OCI-LY1 (cell line): Measurements from ENCODE around the gene SLC6A8.

Experiments used
- H2AFZ ChIP-seq: fragments of 200-600 bp; sonication (generic), shearing (Covaris generic); 2 replicates; pipeline ENCODE4 v1.6.0; 2014; ENCODE audit warnings: antibody characterized with exemption, mild to moderate bottlenecking, low read length
- H3F3A ChIP-seq: fragments of 200-600 bp; sonication (generic), shearing (Covaris generic); 2 replicates; pipeline ENCODE4 v1.6.0; 2014; ENCODE audit warnings: mild to moderate bottlenecking, antibody characterized with exemption, low read length, moderate library complexity; ENCODE audit not compliant: insufficient read depth
- H3K27ac ChIP-seq: fragments of 200-600 bp; sonication (generic); 2 replicates; pipeline ENCODE4 v1.5.1; 2014; ENCODE audit warnings: low read length, mixed run types, mild to moderate bottlenecking, low read depth; ENCODE audit not compliant: poor library complexity, severe bottlenecking
- H3K27me3 ChIP-seq: fragments of 200-600 bp; sonication (generic); 2 replicates; pipeline ENCODE4 v1.6.0; 2014; ENCODE audit warnings: antibody characterized with exemption, mild to moderate bottlenecking, low read length, moderate library complexity; ENCODE audit not compliant: insufficient read depth
- H3K36me3 ChIP-seq: fragments of 200-600 bp; sonication (generic); 2 replicates; pipeline ENCODE4 v1.6.1; 2014; ENCODE audit warnings: mild to moderate bottlenecking, antibody characterized with exemption, low read length, moderate library complexity, mixed read lengths; ENCODE audit not compliant: insufficient read depth
- H3K4me1 ChIP-seq: fragments of 200-600 bp; sonication (generic); 2 replicates; pipeline ENCODE4 v1.5.1; 2014; ENCODE audit warnings: mild to moderate bottlenecking, low read length, moderate library complexity; ENCODE audit not compliant: insufficient read depth, severe bottlenecking
- H3K4me2 ChIP-seq: fragments of 200-600 bp; sonication (generic), shearing (Covaris generic); 2 replicates; pipeline ENCODE4 v1.6.1; 2014; ENCODE audit warnings: low read length
- H3K4me3 ChIP-seq: fragments of 200-600 bp; sonication (generic); 2 replicates; pipeline ENCODE4 v1.5.1; 2014; ENCODE audit warnings: low read length, low read depth, mild to moderate bottlenecking, mixed read lengths; ENCODE audit not compliant: poor library complexity, severe bottlenecking
- H3K79me2 ChIP-seq: fragments of 200-600 bp; shearing (Covaris generic); 2 replicates; pipeline ENCODE4 v1.6.1; 2016; ENCODE audit warnings: mixed run types, low read length, mixed read lengths; ENCODE audit not compliant: insufficient read depth
- H3K9ac ChIP-seq: fragments of 200-600 bp; sonication (generic), shearing (Covaris generic); 2 replicates; pipeline ENCODE4 v1.6.1; 2014; ENCODE audit warnings: mild to moderate bottlenecking, low read length, mixed read lengths
- H3K9me2 ChIP-seq: fragments of 200-600 bp; sonication (generic), shearing (Covaris generic); 2 replicates; pipeline ENCODE4 v1.6.1; 2014; ENCODE audit warnings: low read depth, mild to moderate bottlenecking, low read length, mixed read lengths
- H3K9me3 ChIP-seq: fragments of 200-600 bp; shearing (Covaris generic); 2 replicates; pipeline ENCODE4 v1.6.1; 2014; ENCODE audit warnings: low read length, mixed read lengths
- H4K20me1 ChIP-seq: fragments of 200-600 bp; sonication (generic), shearing (Covaris generic); 2 replicates; pipeline ENCODE4 v1.6.0; 2016; ENCODE audit warnings: mild to moderate bottlenecking, low read length; ENCODE audit not compliant: insufficient read depth
- CTCF ChIP-seq: fragments of 200-600 bp; sonication (generic), shearing (Covaris generic); IDR thresholded peaks from 2 replicates; pipeline ENCODE4 v1.5.1; 2017; ENCODE audit warnings: mild to moderate bottlenecking, antibody characterized with exemption, low read length, moderate library complexity, mixed read lengths
- EZH2 ChIP-seq: fragments of 200-600 bp; sonication (generic), shearing (Covaris generic); IDR thresholded peaks from 2 replicates; pipeline ENCODE4 v1.8.0; 2017; ENCODE audit warnings: borderline replicate concordance, mixed run types, mild to moderate bottlenecking, antibody characterized with exemption, low read length, moderate library complexity, mixed read lengths

Gene SLC6A8

GRCh38 chrX:153657161-153657560 lies 30.6 kb upstream of the SLC6A8 start:
- Histone ChIP-seq H4K20me1 (no peaks in the 10 kb centered on the region), H2AFZ (no peak overlapping the region), H3K4me1 (no peaks in the 10 kb centered on the region), H3K4me2 (no peak overlapping the region), H3K27me3 (no peaks in the 10 kb centered on the region), H3K27ac (no peak overlapping the region), H3F3A (no peaks in the 10 kb centered on the region), H3K36me3 (no peaks in the 10 kb centered on the region), H3K9me2 (no peaks in the 10 kb centered on the region), H3K9me3 (no peaks in the 10 kb centered on the region), H3K79me2 (no peaks in the 10 kb centered on the region), H3K9ac (no peak overlapping the region), H3K4me3 (no peak overlapping the region)
- TF ChIP-seq EZH2 (no peak), CTCF (no peak)

- TF ChIP-seq EZH2: no peak
- no peak for TF ChIP-seq CTCF
- no peak overlapping the region for H3K9ac ChIP-seq
- no peaks in the 10 kb centered on the region for H3F3A ChIP-seq
- no peak overlapping the region for H3K4me2 ChIP-seq
- no peaks in the 10 kb centered on the region for H3K27me3 ChIP-seq
- H3K9me2 ChIP-seq: no peaks in the 10 kb centered on the region
- H3K4me1 ChIP-seq: no peaks in the 10 kb centered on the region
- no peak overlapping the region for H3K27ac ChIP-seq
- no peak overlapping the region for H3K4me3 ChIP-seq
- no peaks in the 10 kb centered on the region for H3K36me3 ChIP-seq
- H4K20me1 ChIP-seq: no peaks in the 10 kb centered on the region
- no peak overlapping the region for H2AFZ ChIP-seq
- no peaks in the 10 kb centered on the region for H3K9me3 ChIP-seq
- no peaks in the 10 kb centered on the region for H3K79me2 ChIP-seq
Measured at GRCh38 chrX:153659268-153659667, 28.5 kb upstream of the SLC6A8 start.

GRCh38 chrX:153662266-153662665 lies 25.5 kb upstream of the SLC6A8 start:
- H3K4me1 ChIP-seq: no peaks in the 10 kb centered on the region

More at GRCh38 chrX:153662266-153662665, 25.5 kb upstream of the SLC6A8 start:
- TF ChIP-seq CTCF (no peak; the same call in 1 of the 2 replicates), EZH2 (no peak)
- H3K27me3 ChIP-seq: no peaks in the 10 kb centered on the region
- H3K4me2 ChIP-seq: no peak overlapping the region
- H3F3A ChIP-seq: no peaks in the 10 kb centered on the region
- H3K36me3 ChIP-seq: no peaks in the 10 kb centered on the region
- no peaks in the 10 kb centered on the region for H4K20me1 ChIP-seq
- no peaks in the 10 kb centered on the region for H3K79me2 ChIP-seq
- no peaks in the 10 kb centered on the region for H3K9me3 ChIP-seq
- no peak overlapping the region for H3K9ac ChIP-seq
- H3K9me2 ChIP-seq: no peaks in the 10 kb centered on the region
- no peak overlapping the region for H3K27ac ChIP-seq
- H3K4me3 ChIP-seq: no peak overlapping the region
- no peak overlapping the region for H2AFZ ChIP-seq
